H1 (cell line): ENCODE data around the gene GMPPA. TPM values are rescaled to one million over a fixed set of nuclear protein-coding genes. Genes with fewer than 3 reads are reported as not detected.

Source experiments
- BRCA1 ChIP-seq: IDR thresholded peaks from 2 replicates; pipeline ENCODE4 v1.6.1; 2012; ENCODE audit warnings: low read depth, low read length, improper control_type of control experiment
- GABPA ChIP-seq: IDR thresholded peaks from 2 replicates; pipeline ENCODE4 v1.6.1; 2011; ENCODE audit warnings: mild to moderate bottlenecking, low read length, moderate library complexity, borderline replicate concordance; ENCODE audit not compliant: insufficient read depth
- JUND ChIP-seq: IDR thresholded peaks from 2 replicates; pipeline ENCODE4 v1.6.1; 2011; ENCODE audit warnings: mild to moderate bottlenecking, improper control_type of control experiment, low read length
- KDM1A ChIP-seq: fragments of 200-600, 300-600 bp; sonication (generic); IDR thresholded peaks from 2 replicates; pipeline ENCODE4 v1.7.1; 2016; ENCODE audit warnings: mild to moderate bottlenecking, low read length, borderline replicate concordance
- POU5F1 ChIP-seq: IDR thresholded peaks from 2 replicates; pipeline ENCODE4 v1.6.1; 2011; ENCODE audit warnings: low read depth, mild to moderate bottlenecking, low read length, moderate library complexity
- RAD21 ChIP-seq, 2 experiments: IDR thresholded peaks in 1 of 2; conservative IDR thresholded peaks in 1 of 2; 2 replicates each; pipeline ENCODE4 v1.6.1; 2011; ENCODE audit warnings: low read depth in 2 of 2, low read length in 2 of 2, improper control_type of control experiment in 1 of 2, inconsistent platforms in 1 of 2, mild to moderate bottlenecking in 1 of 2, moderate library complexity in 1 of 2
- SIN3A ChIP-seq, 2 experiments: IDR thresholded peaks in 1 of 2; conservative IDR thresholded peaks in 1 of 2; 2 replicates each; pipeline ENCODE4 v1.6.1; 2011 to 2012; ENCODE audit warnings: low read length in 2 of 2, improper control_type of control experiment in 1 of 2, low read depth in 1 of 2, mild to moderate bottlenecking in 1 of 2
- YY1 ChIP-seq: IDR thresholded peaks from 2 replicates; pipeline ENCODE4 v1.6.1; 2011; ENCODE audit warnings: low read depth, mild to moderate bottlenecking, low read length
- polyA plus RNA-seq, 7 experiments: library from polyadenylated mRNA; depleted of rRNA in 3 of 7; stranded (reverse) in 5 of 7; unstranded in 2 of 7; fragments of >200 nt in 5 of 7; fragments of 200-250 nt in 2 of 7; gene quantifications; 1 replicate in 5 of 7; 2 replicates in 1 of 7; 4 replicates in 1 of 7; pipeline versions ENCODE4 v1.2.1 to v1.2.3, GENCODE V29; 2011 to 2013; ENCODE audit warnings: missing spikeins in 2 of 7, mixed read lengths in 2 of 7
- total RNA-seq: library from RNA; stranded (reverse); fragmentation: NEBNext Ultra II Directional; extraction: Animal tissue kit (Norgen Biotek cat#: 25700); gene quantifications from 2 replicates; pipeline ENCODE4 v1.2.1, GENCODE V29; 2021
- TF ChIP-seq, protein P1 (sequence below): IDR thresholded peaks from 2 replicates; pipeline ENCODE4 v1.6.1; 2012; ENCODE audit warnings: low read length, inconsistent platforms

The GMPPA gene
- total and polyA plus RNA-seq, 2 of the 8 experiments (the other 6 are each of a cell fraction or from before 2014, with no cell fraction given): 34.3 to 98.8 TPM

DNA sequence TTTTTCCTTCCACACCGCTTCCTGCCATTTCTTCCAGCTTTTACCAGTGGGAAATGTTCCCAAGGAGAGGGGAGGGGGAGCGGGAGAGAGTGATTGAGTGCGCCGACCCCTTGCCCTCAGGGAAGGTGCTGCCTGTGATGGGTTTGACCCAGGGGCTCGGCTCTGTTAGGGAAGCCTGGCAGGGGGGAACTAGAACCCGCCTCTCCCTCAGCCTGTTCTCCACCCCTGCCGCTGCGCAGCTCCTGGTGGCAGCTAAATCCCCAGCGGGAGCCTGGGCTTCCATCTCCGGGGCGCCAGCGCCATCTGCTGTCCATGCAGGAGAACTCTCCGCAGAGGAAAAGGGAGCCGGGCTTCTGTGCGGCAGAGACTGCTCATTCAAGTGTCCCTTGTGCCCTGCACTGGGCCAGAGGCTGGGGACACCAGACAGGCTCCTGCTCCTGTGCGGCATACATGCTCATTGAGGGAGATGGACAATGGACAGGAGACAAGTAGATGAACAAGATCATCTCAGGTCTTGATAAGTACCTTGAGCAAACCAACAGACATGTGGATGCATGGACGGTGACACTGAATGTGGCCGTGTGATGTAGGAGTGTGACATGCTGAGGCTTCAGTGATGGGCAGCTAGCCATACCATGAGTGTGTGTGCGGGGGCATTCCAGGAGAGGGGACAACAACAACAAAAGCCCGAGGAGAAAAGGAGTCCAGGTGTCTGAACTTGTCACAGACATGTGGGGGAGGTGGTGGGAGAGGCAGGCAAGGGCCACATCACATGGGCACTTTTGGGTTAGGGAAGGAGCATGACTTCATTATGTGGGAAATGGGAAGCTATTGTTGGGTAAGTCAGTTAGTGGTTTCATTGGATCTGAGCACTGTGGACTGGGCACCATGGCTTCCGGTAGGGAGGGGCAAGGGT lies 31.6 kb downstream of the GMPPA start (continued):
- TF ChIP-seq, protein P1, sequence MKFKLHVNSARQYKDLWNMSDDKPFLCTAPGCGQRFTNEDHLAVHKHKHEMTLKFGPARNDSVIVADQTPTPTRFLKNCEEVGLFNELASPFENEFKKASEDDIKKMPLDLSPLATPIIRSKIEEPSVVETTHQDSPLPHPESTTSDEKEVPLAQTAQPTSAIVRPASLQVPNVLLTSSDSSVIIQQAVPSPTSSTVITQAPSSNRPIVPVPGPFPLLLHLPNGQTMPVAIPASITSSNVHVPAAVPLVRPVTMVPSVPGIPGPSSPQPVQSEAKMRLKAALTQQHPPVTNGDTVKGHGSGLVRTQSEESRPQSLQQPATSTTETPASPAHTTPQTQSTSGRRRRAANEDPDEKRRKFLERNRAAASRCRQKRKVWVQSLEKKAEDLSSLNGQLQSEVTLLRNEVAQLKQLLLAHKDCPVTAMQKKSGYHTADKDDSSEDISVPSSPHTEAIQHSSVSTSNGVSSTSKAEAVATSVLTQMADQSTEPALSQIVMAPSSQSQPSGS: 0 out of 2 replicates have a peak, but pooled peaks have one; percentile 44
- TF ChIP-seq POU5F1 (no peak), BRCA1 (no peak), RAD21 (IDR thresholded peaks at IDR 0.05 in 1 of 2, conservative IDR thresholded peaks at IDR 0.05 in 1 of 2; ENCODE audit: low read depth in 2 of 2, low read length in 2 of 2) (peak; percentile 99 to 100), KDM1A (no peak), JUND (0 out of 2 replicates have a peak, but pooled peaks have one; percentile 35), SIN3A (conservative IDR thresholded peaks at IDR 0.05 in 1 of 2, IDR thresholded peaks at IDR 0.05 in 1 of 2; ENCODE audit: low read depth in 1 of 2, low read length in 2 of 2) (peak in 1 of 2 experiments; percentile 65; a peak in 1 of 4 replicates), YY1 (peak; percentile 68), GABPA (peak; percentile 60; the same call in 1 of the 2 replicates)
